Tibial nerve (tissue), 4 donors: ENCODE measurements around the gene MAPK9. TPM values are rescaled to one million over a fixed set of nuclear protein-coding genes. Genes with fewer than 3 reads are reported as not detected.
A peak's percentile ranks its signal among the peaks of the same experiment; 100 is the strongest.

Experiments used
- DNase-seq, 2 donors: peaks; one replicate each; pipeline ENCODE4 v3.0.0-alpha.2; 2019; ENCODE audit warnings: low spot score in 2 of 2
- H3K27ac ChIP-seq, 4 donors: fragments of 200-600 bp; sonication (generic) in 3 of 4; one replicate each; pipeline ENCODE4 v1.5.1; 2017 to 2019; ENCODE audit warnings: mild to moderate bottlenecking in 1 of 4
- H3K27me3 ChIP-seq, 2 donors: fragments of 200-600 bp; sonication (generic) in 1 of 2; one replicate each; pipeline versions ENCODE4 v1.5.1 to v1.6.0; 2017 to 2019
- H3K36me3 ChIP-seq, 3 donors: fragments of 200-600 bp; sonication (generic); one replicate each; pipeline ENCODE4 v1.5.1; 2018 to 2019
- H3K4me1 ChIP-seq, 4 donors: fragments of 200-600 bp; sonication (generic) in 3 of 4; one replicate each; pipeline ENCODE4 v1.5.1; 2017 to 2019
- H3K4me3 ChIP-seq, 4 donors: fragments of 200-600 bp; sonication (generic) in 3 of 4; one replicate each; pipeline ENCODE4 v1.5.1; 2017 to 2019; ENCODE audit warnings: mild to moderate bottlenecking in 1 of 4, moderate library complexity in 1 of 4
- H3K9me3 ChIP-seq, 4 donors: fragments of 200-600 bp; sonication (generic) in 3 of 4; one replicate each; pipeline ENCODE4 v1.5.1; 2017 to 2019
- EP300 ChIP-seq, 2 donors: sonication (generic); formaldehyde crosslinking; IDR thresholded peaks; one replicate each; pipeline ENCODE4 v1.6.1; 2017; ENCODE audit warnings: antibody characterized with exemption in 2 of 2, mild to moderate bottlenecking in 1 of 2
- POLR2A ChIP-seq, 2 donors: fragments of 450-650 bp; IDR thresholded peaks; one replicate each; pipeline ENCODE4 v1.6.1; 2017; ENCODE audit warnings: antibody characterized with exemption in 2 of 2, mild to moderate bottlenecking in 2 of 2, moderate library complexity in 2 of 2
- WGBS, 2 donors: methylation state at CpG; one replicate each; pipeline ENCODE4 v1.1.5; 2018; 5-methylcytosine and 5-hydroxymethylcytosine counted together
- total RNA-seq, 4 donors: library from RNA; depleted of rRNA; stranded (reverse); fragments of >200 nt; gene quantifications; one replicate each; pipeline ENCODE4 v1.1.0, GENCODE V29; 2016
- TF ChIP-seq, protein P1 (sequence below), 5 experiments: fragments of 200-600 bp in 3 of 5; fragments of 450-650 bp in 2 of 5; sonication (generic) in 3 of 5; IDR thresholded peaks; one replicate each; pipeline ENCODE4 v1.5.1; 2016 to 2019; ENCODE audit warnings: antibody characterized with exemption in 5 of 5, mild to moderate bottlenecking in 3 of 5, moderate library complexity in 2 of 5

Gene MAPK9
- total RNA-seq, 4 donors from 2014 or later = 21.2 to 31.2 (median 27.5) TPM

DNA sequence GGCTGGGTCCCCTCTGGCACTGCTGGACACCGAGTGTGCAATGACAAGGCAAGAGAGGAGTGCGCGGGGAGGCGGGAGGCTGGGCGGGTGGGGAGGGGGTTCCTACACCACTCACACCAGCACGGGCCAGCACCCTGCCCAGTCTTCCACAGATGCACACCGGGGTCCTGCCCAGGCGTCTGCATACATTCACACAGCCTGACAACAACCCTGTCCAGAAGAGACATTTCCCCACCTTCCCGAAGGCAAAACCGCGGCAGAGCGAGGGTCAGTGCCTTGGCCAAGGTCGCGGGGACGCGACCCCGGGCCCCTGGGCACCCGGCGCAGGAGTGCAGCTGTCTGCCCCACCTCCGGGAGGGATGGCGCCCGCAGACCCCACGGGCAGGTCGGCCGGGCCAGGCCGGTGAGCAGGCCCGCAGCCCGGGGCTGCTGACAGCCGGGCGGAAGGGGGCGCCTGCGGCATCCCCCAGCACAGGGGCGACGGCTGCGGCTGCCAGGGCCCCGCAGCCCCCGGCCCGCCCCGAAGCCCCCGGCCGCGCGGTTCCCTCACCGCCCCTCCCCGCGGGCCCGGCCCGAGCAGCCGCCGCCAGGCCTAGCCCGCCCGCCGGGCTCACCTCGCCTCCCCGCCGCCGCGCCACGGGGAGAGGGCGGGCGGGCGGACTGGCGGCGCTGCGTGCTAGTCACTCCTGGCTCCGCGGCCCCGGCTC, 496 bp downstream of the MAPK9 start:
- Histone ChIP-seq H3K27me3 (no peaks in the 10 kb centered on the region), H3K4me1 (peaks cover 0 to 24% (median 8%) of the 10 kb centered on the region in 4 donors), H3K4me3 (peak overlapping the region; percentile 49 to 98 (median 73)), H3K27ac (peak overlapping the region in 1 of 4 donors; percentile 95), H3K36me3 (peaks cover 0 to 5% (median 0%) of the 10 kb centered on the region in 3 donors), H3K9me3 (no peaks in the 10 kb centered on the region)
- TF ChIP-seq, protein P1, sequence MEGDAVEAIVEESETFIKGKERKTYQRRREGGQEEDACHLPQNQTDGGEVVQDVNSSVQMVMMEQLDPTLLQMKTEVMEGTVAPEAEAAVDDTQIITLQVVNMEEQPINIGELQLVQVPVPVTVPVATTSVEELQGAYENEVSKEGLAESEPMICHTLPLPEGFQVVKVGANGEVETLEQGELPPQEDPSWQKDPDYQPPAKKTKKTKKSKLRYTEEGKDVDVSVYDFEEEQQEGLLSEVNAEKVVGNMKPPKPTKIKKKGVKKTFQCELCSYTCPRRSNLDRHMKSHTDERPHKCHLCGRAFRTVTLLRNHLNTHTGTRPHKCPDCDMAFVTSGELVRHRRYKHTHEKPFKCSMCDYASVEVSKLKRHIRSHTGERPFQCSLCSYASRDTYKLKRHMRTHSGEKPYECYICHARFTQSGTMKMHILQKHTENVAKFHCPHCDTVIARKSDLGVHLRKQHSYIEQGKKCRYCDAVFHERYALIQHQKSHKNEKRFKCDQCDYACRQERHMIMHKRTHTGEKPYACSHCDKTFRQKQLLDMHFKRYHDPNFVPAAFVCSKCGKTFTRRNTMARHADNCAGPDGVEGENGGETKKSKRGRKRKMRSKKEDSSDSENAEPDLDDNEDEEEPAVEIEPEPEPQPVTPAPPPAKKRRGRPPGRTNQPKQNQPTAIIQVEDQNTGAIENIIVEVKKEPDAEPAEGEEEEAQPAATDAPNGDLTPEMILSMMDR (IDR thresholded peaks at IDR 0.05) = peak in 3 of 5 experiments; percentile 6 to 31 (median 21)
- TF ChIP-seq EP300 (IDR thresholded peaks at IDR 0.05) = no peak
- no peak for TF ChIP-seq POLR2A (IDR thresholded peaks at IDR 0.05)
- no peak for DNase-seq
- WGBS, 2 donors = 1 to 3% methylated on average over 5 to 46 of the region's 68 CpGs

DNA sequence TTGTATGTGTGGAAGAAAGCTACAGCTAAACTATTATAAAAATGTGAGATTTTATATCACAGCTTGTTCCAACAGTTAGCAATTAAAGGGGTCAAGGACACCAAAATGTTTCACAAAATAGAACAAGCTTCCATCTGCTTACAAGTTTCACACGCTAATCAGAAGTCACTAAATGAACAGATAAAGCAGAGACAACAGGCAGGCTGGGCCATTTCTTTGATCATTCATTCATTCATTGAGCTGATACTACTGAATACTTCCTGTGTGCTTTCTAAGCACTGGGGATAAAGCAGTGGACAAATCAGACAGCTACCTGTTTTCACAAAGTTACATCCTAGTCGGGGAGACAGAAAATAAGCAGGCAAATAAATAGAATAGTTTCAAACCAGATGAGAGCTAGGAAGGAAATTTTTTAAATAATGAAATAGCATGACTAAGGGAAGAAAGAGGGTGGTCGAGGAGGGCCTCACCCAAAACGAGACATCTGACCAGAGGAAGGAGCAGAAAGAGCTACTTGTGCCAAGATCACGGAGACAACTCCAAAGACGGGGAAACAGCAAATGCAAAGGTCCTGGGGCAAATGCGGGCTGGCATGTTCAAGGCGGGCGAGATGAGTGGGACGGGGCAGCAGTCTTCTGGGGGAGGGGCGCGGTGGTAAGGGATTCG, 1.2 kb downstream of the MAPK9 start:
- H3K9me3 ChIP-seq = no peaks in the 10 kb centered on the region
- 16 to 17% methylated on average over 13 of the region's 13 CpGs for WGBS, 2 donors
- H3K27me3 ChIP-seq = no peaks in the 10 kb centered on the region
- H3K36me3 ChIP-seq = peaks cover 0 to 8% (median 0%) of the 10 kb centered on the region in 3 donors
- no peak for DNase-seq
- peak overlapping the region; percentile 49 to 98 (median 73) for H3K4me3 ChIP-seq
- peak overlapping the region in 1 of 4 donors; percentile 95 for H3K27ac ChIP-seq
- TF ChIP-seq EP300 (IDR thresholded peaks at IDR 0.05) (no peak), POLR2A (IDR thresholded peaks at IDR 0.05) (no peak)
- TF ChIP-seq, protein P1 (IDR thresholded peaks at IDR 0.05) = no peak
- peaks cover 0 to 24% (median 8%) of the 10 kb centered on the region in 4 donors for H3K4me1 ChIP-seq

DNA sequence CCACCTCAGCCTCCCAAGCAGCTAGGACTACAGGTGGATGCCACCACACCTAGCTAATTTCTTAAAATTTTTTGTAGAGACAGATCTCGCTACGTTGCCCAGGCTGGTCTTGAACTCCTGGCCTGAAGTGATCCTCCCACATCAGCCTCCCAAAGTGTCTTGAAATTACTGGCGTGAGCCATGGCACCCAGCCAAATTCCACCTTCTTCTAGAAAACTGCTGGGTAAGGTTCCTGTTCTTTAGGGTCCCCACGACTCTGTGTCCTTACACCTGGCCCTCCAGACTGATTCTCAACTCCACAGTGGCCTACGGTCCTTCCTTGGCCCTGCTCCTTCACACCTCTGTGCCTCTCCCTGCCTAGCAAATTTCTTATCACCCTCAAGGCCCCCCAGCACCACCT, 1.9 kb downstream of the MAPK9 start:
- Histone ChIP-seq H3K36me3 (peaks cover 0 to 12% (median 0%) of the 10 kb centered on the region in 3 donors), H3K4me1 (peaks cover 0 to 29% (median 8%) of the 10 kb centered on the region in 4 donors), H3K4me3 (no peak overlapping the region), H3K9me3 (no peaks in the 10 kb centered on the region), H3K27me3 (no peaks in the 10 kb centered on the region), H3K27ac (no peak overlapping the region)
- no peak for DNase-seq
- WGBS, 2 donors = 83 to 86% methylated on average over 5 of the region's 5 CpGs
- TF ChIP-seq POLR2A (IDR thresholded peaks at IDR 0.05) (no peak), EP300 (IDR thresholded peaks at IDR 0.05) (no peak)
- TF ChIP-seq, protein P1 (IDR thresholded peaks at IDR 0.05) = no peak

DNA sequence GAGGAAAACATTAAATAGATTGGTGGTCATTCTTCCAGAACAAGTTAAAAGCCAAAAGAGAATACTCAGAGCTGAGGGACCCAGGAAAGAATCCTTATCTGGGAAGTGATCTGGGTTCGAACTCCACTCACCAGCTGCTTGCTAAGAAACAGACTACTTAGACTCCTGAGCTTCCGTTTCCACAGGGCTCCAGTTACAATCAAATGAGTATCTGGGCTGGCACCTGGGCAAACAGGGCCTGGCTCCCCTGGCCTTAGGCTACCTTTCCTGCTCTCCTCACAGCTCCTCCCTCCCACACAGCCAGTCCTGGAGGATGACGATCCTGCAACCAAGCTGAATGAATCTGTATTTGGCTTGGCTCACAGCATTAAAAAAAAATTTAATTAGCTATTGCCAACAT, 2.5 kb downstream of the MAPK9 start:
- peaks cover 0 to 34% (median 10%) of the 10 kb centered on the region in 4 donors for H3K4me1 ChIP-seq
- no peaks in the 10 kb centered on the region for H3K27me3 ChIP-seq
- H3K9me3 ChIP-seq = no peaks in the 10 kb centered on the region
- H3K27ac ChIP-seq = no peak overlapping the region
- DNase-seq = no peak
- WGBS, 2 donors = 56 to 66% methylated on average over 3 of the region's 3 CpGs
- TF ChIP-seq, protein P1 (IDR thresholded peaks at IDR 0.05) = no peak
- H3K4me3 ChIP-seq = no peak overlapping the region
- H3K36me3 ChIP-seq = peaks cover 0 to 12% (median 0%) of the 10 kb centered on the region in 3 donors

DNA sequence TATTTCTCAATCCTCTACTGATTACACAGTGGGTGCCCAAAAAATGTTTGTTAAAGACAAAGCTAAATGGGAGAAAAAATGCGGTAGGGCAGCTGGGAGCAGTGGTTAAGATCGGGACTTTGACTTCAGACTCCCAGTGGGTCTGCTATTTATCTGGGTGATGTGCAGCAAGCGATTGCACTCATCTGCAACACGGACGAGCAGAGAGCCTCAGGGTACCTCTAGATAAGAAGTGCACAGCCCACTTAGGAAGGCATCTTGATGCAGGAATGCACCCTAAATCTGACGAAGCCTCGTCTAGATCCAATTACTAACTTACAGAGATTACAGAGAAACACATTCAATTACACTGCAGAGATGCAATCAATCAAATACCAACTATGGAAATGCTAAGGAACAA, 4.0 kb downstream of the MAPK9 start:
- no peak overlapping the region for H3K4me3 ChIP-seq
- 70 to 71% methylated on average over 7 of the region's 7 CpGs for WGBS, 2 donors
- no peak overlapping the region for H3K27ac ChIP-seq
- no peaks in the 10 kb centered on the region for H3K27me3 ChIP-seq
- H3K36me3 ChIP-seq = peaks cover 0 to 26% (median 0%) of the 10 kb centered on the region in 3 donors
- H3K9me3 ChIP-seq = no peaks in the 10 kb centered on the region
- peaks cover 0 to 29% (median 5%) of the 10 kb centered on the region in 4 donors for H3K4me1 ChIP-seq
- DNase-seq = no peak
- no peak for TF ChIP-seq POLR2A (IDR thresholded peaks at IDR 0.05)
- TF ChIP-seq, protein P1 (IDR thresholded peaks at IDR 0.05) = no peak
- no peak for TF ChIP-seq EP300 (IDR thresholded peaks at IDR 0.05)
